Fibroblast of skin of abdomen (primary cell): Measurements from ENCODE around the gene TNFRSF8.
"Not testable (repeated sequence)": the region's sequence is repeated elsewhere in the genome, so short reads cannot be mapped to it uniquely, and the experiment has no call there.

Experiments
- DNase-seq: peaks from one replicate; pipeline ENCODE4 v3.0.0-alpha.2; 2013

Gene TNFRSF8

DNA sequence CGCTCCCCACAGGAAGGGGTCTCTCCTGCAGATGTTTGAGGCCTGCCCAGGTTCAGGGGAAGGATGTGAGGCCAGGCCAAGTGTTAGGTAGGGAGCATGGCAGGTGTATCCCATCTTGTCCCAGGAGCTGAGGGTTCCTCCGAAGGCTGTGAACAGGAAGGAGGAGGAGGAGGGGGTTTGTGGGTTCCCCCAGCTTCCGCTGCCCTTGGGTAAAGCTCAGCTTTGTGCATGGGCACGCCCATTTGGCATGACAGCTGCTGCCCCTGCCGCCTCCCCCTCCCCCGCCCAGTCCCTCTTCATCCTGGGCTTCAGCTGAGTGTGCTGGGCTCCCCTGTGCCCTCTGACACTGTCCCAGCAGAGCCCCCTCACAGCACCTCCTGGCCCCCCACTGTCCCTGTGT is 25.5 kb downstream of the TNFRSF8 start:
- DNase-seq: no peak

DNA sequence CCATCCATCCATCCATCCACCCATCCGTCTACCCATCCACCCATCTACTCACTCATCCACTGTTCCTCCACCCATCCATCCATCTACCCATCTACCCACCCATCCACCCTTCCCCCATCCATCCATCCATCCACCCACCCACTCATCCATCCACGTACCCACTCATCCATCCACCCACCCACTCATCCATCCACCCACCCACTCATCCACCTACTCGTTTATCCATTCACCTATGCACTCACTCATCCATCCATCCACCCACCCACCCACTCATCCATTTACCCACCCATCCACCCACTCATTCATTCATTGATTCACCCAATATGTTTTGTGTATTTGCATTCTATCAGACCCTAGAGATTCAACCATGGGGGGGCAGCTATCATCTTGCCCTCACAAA is 27.2 kb downstream of the TNFRSF8 start:
- no peak for DNase-seq

DNA sequence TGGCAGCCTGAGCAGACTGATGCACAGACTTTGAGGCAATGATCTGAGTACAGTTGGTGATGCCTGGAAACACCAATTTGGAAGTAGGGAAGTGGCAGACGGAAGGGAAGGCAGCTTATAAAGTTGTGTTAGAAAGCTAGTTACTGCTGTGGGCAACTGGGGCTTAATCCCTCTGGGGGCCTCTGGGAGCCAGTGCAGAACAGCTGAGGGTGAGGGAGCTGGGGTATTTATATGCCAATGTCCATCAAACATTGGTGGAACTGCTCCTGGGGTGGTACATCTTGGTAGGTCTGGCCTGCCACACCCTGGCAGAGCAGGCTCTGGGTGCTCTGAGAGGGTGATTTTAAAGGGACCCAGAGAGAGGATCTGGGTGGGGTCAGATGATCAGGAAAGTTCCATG is 28.1 kb downstream of the TNFRSF8 start:
- DNase-seq: no peak

DNA sequence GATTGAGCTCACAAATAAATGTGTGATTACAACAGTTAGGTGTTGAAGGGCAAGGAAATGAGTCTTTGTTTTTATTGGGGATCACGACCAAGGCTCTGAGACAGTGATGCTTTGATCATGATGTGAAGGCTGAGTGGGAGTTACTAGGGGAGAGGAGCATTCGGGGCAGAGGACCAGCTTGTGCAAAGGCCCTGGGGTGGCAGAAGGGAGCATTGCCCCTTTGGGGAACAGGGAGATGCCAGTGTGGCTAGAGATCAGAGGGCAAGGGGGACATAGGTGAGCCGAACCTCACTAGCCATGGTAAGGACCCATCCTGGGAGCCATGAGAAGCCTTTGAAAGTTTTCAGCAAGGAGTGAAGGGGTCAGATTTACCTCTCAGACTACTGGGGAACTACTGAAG is 31.1 kb downstream of the TNFRSF8 start:
- no peak for DNase-seq

DNA sequence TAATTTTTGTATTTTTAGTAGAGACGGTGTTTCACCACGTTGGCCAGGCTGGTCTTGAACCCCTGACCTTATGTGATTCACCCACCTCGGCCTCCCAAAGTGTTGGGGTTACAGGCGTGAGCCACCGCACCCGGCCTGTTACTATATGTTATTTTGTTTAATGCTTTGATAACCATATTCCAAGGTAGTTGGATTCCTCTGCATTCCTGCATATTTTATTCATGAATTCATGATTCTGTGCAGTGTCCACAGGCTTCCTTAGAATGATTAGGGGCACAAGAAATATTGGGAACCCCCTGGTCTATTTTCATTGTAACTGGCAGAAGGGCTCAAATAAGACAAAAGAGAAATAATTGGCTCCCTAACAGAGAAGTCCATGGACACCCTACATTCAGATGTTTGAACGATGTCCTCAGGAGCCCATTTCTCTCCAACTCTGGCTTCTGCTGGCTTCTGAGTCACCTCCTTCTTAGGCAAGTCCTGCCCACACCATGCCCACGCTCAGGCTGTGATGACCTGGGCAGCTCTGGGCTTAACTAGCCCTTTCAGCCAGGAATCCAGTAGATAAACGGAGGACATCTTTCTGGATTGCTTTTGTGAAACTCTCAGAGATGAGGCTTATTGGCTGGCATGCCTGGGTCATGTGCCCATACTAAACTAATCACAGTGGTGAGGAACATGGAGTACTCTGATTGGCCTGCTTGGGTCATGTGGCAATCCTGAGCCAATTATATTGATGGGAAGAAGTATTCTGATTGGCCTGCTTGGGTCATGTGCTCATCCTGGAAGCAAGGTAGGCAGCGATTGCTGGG is 32.6 kb downstream of the TNFRSF8 start:
- DNase-seq: no peak

DNA sequence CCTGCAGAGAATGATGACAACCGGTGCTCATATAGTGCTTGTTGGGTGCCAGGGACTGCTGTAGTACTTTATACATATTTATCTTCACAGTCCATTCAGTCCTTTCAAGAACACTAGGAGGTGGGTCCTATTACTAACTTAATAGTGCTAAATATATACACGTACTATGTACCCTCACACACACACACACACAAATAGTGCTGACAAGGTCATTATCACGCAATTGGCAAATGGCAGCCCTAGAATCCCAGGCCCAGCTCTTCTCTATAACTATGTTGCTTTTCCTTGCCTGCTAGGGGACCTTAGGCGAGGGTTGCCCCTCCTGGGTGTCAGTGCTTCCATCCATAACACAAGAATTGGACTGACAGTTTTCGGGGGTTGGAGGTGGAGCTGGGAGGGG is 33.5 kb downstream of the TNFRSF8 start:
- no peak for DNase-seq

DNA sequence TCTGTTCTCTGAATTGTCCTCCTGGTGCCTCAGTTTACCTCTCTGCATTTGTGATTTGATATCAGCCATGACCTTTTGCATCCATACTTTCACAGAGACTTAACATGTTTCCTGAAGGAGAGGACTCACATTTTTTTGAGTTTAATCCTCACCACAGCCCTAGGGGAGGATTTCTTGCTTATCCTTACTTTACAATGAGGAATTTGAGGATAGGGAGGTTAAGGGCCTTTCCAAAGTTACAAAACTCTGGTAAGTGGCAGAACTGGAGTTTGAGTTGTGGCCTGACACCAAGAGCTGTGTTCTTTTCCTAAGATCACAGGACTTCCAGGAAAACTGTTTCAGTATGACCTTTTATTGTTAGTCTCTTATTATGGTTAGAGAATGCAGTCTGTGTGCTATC is 34.2 kb downstream of the TNFRSF8 start:
- DNase-seq: peak; percentile 30

DNA sequence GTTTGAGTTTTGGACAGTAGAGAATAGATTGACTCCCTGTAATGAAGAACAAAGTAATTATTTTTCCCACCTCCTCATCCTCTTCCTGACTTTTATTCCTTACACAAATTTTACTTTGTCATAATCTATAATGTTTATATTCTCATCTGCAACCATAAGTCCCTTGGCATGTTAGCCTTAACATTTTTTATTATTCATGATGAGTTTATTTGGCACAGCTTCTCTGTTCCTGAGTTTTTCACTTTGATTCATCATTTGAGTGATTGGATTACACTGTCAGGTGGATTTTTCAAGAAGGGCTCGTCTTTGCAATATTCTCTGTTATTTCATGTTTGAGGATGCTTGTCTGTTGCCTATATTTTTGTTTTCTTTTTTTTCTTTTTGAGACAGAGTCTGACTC is 35.7 kb downstream of the TNFRSF8 start:
- DNase-seq: no peak

DNA sequence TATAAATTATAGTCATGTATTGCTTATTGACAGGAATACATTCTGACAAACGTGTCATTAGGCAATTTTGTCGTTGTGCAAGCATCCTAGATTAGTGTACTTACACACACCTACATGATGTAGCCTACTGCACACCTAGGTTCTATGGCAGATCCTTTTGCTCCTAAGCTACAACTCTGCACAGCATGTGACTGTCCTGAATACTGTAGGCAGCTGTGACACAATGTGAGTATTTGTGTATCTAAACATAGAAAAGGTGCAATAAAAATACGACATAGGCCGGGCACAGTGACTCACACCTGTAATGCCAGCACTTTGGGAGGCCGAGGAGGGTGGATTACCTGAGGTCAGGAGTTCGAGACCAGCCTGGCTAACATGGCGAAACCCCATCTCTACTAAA is 36.5 kb downstream of the TNFRSF8 start:
- no peak for DNase-seq

DNA sequence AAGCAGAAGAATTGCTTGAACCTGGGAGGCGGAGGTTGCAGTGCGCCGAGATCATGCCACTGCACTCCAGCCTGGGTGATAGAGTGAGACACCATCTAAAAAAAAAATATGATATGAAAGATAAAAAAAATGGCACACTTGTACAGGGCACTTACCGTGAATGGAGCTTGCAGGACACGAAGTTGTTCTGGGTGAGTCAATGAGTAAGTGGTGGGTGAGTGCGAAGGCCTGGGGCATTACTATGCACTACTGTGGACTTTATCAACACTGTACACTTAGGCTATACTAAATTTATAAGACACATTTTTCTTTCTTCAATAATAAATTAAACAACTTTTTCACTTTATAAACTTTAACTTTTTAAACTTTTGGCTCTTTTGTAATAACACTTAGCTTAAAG is 37.0 kb downstream of the TNFRSF8 start:
- no peak for DNase-seq

DNA sequence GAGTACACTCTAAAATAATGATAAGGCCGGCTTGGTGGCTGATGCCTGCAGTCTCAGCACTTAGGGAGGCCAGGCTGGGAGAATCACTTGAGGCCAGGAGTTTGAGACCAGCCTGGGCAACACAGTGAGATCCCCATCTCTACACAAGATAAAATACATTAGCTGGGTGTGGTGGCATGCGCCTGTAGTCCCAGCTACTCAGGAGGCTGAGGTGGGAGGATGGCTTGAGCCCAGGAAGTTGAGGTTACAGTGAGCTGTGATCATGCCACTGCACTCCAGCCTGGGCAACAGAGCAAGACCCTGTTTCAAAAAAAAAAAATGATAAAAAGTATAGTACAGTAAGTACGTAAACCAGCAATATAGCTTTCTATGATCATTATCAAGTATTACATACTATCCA is 38.0 kb downstream of the TNFRSF8 start:
- not testable (repeated sequence) for DNase-seq

DNA sequence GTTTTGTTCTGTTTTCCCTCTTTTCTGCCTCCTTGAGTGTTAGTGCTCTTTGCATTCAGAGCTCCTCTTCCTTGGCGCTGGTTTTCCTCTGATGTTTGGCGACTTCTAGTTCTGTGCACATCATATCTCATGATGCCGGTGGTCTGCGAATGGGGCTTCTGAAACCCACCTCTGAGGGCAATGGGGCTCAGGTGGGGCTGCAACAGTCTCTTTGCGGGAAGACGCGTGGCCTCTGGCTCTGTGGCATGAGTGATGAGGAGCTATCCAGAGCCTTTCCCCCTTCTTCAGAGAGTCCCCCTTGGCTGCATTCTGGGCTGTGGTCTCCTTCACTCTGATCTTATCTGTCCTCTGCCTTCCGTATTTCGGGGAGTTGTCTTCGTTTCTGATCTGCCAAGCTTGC is 39.0 kb downstream of the TNFRSF8 start:
- DNase-seq: no peak

DNA sequence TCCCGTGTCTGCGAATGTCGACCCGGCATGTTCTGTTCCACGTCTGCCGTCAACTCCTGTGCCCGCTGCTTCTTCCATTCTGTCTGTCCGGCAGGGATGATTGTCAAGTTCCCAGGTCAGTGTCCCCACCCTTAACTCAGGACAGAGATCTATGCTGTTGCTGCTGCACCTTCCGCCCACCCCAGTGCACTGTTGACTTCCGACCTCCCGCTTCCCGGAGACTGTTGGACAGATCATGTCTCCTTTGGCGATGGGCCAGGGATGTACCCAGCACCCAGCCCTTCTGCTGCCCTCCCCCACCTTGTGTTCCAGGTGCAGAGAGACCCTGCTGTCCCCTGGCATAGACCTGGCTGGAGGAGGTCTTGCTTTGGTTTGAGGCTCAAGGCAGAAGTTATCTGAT is 41.3 kb downstream of the TNFRSF8 start:
- no peak for DNase-seq

DNA sequence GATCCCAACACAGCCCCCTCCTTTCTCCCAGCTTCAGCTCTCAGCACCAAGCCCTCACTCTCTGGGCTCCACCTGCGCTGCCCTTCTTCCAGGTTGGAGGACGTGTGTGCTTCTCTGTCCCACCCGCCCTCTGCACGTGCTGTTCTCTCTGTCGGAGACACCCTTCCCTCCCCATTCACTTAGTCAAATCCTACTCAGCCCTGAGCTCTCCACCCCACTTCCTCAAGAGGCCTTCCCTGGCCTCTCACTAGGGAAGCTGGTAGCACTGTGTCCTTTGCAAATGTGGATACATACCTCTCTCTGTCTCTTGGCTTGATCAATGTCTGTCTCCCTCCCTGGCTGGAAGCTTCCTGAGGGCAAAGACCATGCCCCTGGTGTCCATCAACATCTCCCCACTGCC is 43.0 kb downstream of the TNFRSF8 start:
- no peak for DNase-seq

DNA sequence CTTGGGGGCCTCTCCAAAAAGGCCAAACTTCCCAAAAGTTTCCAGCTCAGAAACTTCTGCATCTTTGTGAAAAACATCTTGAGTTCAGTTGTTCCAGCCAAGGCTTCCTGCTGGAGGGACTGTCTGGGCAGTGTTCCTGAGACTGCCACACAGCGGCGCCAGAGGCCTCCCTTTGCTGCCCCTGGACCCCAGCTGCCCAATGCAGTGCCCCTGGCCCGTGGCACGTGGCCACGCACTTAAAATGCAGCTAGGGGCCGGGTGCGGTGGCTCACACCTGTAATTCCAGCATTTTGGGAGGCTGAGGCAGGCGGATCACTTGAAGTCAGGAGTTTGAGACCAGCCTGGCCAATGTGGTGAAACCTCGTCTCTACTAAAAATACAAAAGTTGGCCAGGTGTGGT is 43.8 kb downstream of the TNFRSF8 start:
- not testable (repeated sequence) for DNase-seq

DNA sequence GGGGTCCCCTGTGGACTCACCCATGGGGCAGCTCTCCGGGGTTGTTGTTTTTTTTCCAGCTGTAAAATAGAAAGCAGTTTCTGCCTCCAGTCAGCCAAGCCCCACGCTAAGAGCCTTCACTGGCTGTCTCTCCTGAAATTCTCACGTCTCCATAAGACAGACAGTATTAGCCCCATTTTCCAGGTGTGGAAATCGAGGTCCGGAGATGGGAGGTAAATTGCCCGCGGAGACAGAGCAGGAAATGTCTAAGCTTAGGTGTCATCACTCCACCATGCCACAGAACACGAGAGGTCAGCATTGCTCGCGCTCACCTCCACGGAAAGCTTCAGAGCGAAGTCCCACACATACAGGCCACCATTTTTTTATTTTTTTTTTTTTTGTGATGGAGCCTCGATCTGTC is 44.6 kb downstream of the TNFRSF8 start:
- no peak for DNase-seq

DNA sequence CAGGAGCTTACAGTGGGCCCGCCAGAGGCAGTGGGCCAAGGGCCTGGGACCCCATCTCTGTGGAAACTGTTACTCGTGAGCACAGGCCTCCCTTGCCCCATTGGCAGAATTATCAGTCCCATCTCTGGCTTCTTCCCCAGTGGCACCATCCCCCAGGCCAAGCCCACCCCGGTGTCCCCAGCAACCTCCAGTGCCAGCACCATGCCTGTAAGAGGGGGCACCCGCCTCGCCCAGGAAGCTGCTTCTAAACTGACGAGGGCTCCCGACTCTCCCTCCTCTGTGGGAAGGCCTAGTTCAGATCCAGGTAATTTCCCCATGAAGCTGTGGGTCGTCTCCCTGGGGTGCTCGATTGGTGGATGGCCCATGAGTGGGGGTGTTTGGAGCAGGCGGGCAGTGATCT is 46.8 kb downstream of the TNFRSF8 start:
- no peak for DNase-seq

DNA sequence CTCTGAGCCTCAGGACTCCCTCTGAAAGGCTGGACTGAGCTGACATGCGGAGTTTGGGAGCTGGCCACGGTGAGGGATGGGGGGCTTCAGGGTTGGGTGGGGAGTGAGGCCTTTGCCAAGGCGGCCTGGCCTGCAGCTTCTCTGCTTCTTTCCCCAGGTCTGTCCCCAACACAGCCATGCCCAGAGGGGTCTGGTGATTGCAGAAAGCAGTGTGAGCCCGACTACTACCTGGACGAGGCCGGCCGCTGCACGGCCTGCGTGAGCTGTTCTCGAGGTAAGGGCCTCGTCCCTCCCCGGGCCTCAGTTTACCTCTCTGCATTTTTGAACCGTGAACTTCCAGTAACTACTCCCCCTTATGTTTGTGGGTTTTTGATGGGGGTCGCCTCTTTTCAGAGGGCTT is 48.6 kb downstream of the TNFRSF8 start:
- no peak for DNase-seq

DNA sequence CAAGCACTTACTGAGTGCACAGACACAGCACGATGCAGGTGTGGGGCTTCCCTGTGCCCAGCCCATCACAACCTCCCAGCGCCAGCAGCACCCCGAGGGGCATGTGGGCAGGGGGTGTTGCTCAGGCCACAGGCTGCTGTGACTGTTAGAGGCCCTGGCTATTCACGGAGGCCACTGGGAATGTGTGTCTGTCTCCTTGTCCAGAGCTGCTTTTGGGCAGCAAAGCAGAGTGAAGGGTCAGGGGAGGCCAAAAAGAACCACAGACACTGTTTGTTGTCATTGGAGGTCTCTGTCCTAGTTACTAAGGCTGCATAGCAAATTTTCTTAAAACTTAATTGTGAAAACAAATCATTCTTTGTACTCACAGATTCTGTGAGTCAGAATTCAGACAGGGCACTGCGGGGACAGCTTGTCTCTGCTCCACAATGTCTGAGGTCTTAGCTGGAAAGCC is 49.6 kb downstream of the TNFRSF8 start:
- no peak for DNase-seq

DNA sequence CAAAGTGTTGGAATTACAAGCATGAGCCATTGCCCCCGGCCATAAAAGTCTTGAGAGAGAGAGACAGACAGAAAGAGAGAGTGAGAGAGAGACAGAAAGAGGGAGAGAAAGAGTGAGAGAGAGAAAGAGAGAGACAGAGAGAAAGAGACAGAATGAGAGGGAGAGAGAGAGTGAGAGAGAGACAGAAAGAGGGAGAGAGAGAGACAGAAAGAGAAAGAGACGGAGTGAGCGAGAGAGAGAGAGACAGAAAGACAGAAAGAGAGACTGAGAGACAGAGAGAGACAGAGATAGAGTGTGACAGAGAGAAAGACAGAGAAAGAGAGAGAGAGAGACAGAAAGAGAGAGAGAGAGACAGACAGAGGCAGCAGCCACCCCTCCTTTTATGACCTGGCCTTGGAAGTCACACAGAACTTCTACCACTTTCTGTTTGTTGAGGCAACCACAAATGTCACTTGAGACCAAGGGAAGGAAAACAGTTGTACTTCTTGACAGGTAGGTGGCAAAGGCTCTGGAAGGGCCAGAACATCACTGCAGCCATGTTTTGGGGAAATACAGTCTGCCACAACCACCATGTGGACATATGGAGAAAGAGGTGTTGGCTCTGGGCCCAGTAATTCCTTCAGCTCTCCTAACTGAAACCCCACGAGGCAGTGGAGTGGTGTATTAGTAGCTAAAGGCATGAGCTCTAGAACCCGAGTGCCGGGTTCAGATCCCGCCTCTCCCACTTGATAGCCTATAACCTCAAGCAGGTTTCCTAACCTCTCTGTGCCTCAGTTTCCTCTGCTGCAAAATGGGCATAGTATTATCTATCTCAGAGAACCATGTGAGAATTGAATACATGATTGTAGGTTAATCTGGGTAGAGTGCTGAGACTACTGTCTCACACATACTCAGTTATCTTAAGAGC is 50.6 kb downstream of the TNFRSF8 start:
- peak; percentile 67 for DNase-seq

DNA sequence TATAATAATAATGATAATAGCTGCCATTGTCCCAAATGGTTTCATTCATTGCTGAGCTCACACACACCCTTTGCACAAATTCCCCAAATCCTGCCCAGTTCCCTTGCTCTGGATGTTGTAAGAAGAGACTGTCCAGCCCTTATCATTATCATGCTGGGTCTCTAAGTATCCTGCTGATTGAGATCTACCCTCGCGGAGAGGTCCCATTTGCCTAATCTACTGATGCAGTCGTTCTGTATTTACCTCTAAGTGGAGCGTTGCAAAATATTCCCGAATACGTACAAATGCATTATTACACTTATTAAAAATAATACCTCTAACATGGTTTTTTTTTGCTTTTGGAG is 51.2 kb downstream of the TNFRSF8 start:
- no peak for DNase-seq

DNA sequence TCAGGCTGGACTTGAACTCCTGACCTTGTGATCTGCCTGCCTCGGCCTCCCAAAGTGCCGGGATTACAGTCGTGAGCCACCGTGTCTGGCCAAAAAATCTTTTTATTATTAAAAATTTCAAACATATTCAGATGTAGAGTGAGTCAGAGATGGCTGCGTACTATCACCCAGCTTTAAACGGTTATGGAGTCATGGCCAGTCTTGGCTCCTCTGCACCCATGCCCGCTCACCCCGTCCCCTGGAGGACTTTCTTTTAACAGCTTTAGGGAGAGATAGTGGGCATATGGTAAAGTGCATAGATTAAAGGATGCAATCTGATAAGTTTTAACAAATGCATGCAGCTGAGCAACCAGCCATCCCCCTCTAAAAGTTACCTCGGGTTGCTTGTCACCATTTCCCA is 51.8 kb downstream of the TNFRSF8 start:
- no peak for DNase-seq

DNA sequence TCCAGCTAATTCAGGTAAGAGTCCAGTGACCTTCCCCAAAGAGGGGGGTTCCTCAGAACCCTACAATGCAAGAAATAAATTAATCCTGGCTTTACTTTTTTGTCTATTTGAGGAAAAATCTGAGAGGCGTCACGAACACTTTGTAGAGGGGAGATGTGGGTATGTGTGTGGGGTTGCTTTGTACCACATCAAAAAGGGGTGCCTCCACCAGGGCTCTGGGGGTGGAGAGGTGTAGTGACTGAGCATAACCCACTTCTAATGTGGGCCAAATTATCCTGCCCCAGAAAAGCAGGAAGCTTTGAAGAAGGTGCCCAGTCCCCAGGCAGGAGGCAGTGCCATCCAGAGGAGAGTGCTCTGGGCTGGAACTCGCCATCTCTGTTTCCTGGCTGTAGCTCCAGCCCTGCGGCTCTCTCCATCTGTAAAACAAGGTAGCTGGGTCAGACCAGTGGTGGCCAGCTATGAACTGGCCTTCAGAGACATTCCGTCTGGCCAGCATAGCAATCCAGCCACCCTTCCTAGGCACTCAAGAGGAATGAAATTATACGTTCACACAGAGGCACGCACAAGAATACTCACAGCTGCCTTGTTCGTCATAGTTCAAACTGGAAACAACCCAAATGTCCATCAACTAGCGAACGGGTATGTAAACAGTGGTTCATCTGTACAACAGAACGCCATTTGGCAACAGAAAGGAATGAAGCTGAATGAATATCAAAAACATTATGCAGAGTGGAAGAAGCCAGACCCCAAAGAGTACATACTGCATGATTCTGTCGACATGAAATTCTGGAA is 58.3 kb downstream of the TNFRSF8 start:
- peak; percentile 76 for DNase-seq
